Stimulated activated CD4-positive, alpha-beta T cell treated with anti-CD3 and anti-CD28 coated beads, Interleukin-12 subunit alpha, Interleukin-12 subunit beta, amount 100 ng/mL, for 24 hours (primary cell): Measurements from ENCODE around the gene RNASE12.
"Not testable (repeated sequence)": the region's sequence is repeated elsewhere in the genome, so short reads cannot be mapped to it uniquely, and the experiment has no call there.

Experiments
- DNase-seq, 2 experiments: peaks; one replicate each; pipeline ENCODE4 v3.0.0-alpha.2; 2020; ENCODE audit warnings: low read depth in 2 of 2

Gene RNASE12, protein sequence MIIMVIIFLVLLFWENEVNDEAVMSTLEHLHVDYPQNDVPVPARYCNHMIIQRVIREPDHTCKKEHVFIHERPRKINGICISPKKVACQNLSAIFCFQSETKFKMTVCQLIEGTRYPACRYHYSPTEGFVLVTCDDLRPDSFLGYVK

DNA sequence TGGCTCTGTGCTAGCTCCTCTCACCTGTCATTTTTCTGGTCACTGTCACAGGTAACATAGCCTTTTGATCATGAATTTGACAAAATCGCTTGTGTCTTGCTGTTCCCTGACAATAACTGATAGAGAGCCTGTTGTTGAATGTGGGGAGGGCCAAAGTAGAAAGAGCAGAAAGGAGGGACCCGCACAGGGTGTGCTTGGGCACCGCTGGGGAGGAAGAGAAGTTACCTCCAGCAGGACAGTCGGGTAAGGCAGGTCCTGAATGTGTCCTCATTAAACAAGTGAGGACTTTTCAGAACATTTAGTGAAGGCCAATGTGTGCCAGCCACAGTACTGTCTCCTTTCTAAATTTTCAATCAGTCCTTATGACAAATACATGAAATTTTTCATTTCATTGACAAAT, at the start of gene RNASE12:
RNASE12 (minus strand) TSS at position 142 of the 400 bp plus-strand sequence. CDS start 653 bp downstream, outside the sequence.
- no peak for DNase-seq

DNA sequence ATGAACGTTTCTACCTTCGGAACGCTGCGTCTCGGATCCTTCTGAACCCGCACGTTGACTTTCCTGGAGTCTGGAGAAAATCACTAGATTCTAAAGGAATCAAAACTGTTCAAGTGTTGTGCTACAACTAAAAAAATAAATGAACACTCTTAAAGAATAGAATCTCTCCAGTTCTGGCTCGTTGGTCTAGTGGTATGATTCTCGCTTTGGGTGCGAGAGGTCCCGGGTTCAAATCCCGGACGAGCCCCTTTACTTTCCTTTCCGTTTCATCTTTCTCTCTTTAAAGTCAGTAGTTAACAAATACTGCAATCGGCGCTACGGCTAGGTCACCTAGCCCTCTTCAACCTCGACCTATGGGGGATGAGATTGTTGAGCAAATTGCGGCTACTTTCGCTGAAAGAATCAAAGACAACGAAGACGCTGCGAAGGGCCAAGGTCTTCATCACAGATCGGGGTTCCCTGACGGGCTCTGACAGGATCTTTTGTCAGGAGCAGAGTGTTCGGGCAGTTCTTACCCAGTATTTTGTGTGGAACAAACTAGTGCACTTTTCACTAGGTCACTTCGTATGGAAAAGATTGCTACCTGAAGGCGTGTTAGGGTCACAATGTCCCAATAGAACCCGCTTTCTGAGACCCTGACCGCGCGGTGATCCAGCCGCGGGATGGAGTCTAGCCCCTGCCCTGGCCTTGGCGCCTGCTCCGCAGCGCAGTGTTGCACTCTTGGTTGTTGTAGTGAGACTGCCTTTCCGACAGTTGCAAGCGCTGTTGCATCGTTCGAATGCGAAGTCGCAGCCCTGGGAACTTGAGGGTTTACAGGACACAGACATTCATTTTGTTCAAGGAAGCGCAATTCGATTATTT, 41.9 kb upstream of the RNASE12 start:
- DNase-seq, result peak; percentile 51 to 71

DNA sequence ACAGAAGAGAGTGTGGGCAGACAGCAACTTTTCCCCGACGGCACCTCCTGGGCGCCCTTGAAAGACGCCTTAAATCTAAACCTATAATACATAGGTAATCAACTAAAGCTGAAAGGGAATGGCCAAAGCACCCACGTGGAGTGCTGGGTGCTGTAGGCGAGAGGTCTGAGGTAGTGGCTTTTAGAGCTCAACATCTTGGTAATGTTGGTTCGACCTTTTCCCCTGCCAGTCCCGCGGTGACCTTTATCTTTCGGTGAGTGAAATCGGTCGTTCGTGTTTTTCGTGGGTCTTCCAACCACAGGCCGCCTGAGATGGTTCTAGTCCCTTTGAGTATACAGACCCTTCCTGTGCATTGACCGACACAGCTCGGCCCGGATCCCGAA, 41.3 kb upstream of the RNASE12 start:
- DNase-seq, result no peak

DNA sequence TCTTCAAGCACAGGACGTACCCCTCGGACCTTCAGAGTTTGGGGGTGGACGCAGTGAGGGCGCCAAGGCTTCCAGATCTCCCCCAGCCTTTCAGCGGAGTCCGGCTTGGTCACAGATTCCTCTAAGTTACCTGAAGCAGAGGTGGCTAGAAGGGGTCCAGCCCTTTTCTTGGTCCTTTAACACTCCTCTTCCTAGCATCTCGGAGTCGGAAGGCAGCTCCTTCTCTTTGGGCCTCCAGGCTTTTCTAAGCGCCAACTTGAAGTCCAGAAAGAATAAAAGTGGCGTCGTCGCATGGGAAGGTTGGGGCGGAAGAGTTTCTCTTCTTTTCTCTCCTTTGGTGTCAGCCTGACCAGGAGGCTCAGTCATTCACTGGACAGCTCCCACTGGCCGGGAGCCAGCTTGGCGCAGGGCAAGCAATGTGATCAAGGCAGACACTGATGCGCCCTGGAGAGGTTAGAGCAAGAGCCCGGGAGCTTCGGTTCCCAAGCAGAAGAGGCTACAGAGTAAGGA, 40.8 kb upstream of the RNASE12 start:
- DNase-seq, result no peak

DNA sequence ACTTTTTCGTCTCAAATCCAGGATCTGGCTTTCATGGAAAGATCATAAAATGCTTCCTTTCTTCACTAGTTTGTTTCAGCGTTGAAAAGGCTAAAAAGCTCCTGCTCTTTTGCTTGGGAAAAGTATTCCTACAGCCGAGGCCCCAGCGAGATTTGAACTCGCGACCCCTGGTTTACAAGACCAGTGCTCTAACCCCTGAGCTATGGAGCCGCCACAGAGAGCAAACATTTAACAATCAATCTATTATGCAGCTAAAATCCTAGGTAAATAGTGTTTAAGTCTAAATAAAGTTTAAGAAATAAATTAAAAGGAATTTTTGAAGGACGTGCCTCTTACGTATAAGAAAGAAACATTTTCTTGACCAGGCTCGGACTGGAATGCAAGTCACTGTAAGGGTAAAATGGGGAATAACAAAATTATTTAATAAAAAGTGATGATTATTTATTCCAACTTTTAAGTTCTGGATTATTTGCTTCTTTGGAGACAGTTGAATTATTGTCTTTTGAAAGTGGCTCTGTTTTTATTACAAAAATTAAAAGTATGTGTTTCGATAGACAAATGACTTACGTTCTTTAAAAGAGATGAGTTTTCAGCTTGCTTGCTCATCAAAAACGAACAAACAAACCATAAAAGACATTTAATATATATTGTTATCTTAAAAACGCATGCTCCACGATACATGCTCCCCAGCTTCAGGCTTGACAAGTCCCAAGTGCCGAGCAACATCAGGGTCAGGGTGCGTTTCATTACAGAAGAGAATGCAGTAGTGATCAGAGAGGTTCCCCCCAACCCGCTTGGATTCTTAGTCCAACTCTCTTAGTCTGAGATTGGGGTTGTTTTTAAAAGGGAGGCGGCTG, 40.1 kb upstream of the RNASE12 start:
- DNase-seq, result peak in 1 of 2 experiments; percentile 58

DNA sequence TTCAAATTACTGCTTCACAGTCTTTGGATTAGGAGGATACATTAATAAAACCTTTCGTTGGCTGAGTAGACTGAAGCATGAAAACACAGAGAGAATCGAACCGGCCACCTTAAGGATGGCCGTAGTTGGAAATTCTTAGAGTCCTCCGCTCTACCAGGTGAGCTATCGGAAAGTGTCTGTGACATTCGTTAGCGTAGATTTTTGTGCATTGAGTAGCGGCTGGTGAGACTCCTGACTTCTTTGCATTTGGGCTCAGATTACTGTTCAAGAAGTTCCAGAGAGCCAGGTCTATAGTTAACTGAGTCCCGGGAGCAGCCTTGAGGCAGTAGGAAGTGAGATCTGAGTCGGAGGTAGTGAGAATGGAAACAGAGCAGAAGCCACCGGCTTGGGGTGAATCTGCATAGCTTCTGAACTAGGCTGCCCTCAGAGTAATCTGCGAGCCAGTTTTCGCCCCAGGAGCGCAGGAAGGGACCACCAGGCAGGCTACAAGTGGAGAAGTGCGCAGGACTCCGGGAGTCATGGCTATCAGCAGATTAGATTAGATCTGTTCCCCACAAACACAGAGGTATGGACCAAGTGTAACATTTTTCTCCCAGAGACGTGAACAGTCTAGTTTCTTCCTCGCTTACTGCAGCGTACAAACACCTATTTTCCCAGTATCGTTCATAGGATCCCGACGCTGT, 39.3 kb upstream of the RNASE12 start:
- DNase-seq, result peak in 1 of 2 experiments; percentile 47

DNA sequence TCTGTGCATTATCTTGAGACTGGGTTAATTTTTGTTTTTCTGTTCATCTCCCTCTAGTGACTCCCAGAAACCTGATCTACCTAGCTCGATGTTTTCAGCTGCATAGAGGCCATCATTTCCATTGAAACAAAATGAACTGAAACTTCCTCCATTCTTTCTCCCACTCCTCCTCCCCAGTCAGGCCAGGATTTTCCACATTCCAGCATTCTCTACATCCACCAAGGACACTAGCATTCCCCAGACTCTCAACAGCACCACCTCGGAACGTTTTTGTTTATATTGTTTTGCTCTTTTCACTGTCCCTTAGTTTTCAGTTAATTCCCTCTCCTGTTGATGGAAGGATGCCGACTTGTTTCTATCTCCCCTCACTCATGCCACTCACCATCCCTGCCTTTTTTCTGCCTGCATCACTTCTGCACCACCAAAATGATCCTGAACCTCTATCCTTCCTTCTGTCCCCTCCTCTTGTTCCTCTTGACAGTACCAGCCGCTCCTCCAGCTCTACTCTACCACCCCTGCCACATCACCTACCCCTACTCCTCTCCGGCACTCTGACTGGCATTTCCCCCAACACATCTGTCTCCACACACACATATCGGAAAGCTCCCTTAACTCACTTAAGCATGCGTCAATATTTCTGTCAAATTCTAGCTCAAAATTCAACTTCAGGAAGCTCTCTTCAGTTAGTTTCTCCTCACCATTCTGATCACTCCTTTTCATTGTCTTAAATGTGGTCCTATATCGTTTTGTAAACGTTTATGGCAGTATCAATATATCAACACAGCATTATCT, 37.1 kb upstream of the RNASE12 start:
- no peak for DNase-seq

DNA sequence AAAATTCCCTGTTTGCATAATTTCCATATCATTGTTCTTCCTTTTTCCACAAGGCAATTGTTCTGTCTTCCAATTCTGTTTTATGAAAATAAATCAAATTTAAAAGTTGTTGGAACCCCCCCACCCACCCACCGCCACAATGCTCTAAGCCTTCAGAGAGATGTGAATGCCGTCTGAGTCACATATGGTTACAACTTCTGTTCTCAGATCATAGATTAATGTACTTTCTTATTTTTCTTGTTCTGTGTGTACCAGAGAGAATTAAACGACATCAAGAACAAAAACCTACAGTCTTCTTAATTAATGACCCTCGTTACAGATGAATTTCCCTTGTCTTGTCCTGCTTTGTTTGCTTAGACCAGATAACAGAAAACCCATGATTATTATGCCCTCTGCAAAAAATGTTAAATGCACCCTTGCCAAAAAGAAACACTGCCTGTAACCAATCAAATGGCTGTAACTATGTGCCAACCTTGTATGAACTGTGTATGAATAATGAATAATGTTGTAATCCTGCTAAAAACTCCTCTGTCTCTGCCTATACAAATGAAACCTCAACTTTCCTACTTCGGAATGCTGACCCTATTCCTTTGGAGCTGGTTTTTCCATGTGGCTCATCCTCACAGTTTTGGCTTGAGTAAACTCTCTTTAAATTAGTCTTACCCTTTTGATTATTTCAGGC, 36.3 kb upstream of the RNASE12 start:
- DNase-seq, result no peak

DNA sequence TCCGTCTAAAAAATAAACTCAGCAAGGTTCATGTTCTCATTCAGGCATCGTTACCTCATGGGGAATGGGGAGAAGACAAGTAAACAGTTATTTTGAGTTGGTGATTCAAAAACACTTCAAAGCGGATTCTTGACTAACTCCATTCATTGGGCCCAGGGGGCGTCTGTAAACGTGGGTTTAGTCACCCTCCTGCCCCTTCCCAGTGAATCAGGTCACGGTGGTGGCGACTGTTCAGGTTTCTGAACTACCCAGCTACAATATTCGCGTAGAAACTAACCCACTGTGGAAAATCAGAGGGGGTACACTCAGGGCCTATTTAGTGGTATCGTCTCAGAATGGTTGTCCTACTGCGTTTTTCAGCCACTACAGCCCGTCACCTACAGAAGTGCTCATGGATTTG, 35.1 kb upstream of the RNASE12 start:
- no peak for DNase-seq

DNA sequence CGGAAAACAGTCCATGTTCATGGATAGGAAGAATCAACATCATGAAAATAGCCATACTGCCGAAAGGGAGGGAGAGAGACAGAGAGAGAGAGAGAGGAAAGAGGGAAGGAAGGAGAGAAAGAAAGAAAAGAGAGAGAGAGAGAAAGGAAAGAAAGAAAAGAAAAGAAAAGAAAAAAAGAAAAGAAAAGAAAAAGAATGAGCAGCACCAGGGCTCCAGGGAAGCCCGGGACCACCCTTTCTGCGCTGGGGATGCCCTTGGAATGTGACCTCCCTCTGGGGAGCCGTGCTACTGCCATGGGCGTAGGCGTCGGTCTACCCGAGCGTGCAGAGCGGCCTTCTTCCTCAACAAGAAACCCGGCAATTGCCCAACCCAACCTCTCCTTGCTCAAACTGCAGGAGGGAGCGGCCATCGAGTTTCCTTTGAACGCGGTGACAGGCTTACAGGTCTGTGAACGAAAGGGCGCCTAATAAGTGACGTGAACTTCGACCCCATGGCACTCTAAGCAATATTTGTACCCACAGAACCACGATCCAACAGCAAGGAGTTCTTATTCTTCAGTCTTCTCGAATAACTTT, 33.4 kb upstream of the RNASE12 start:
- no peak for DNase-seq

DNA sequence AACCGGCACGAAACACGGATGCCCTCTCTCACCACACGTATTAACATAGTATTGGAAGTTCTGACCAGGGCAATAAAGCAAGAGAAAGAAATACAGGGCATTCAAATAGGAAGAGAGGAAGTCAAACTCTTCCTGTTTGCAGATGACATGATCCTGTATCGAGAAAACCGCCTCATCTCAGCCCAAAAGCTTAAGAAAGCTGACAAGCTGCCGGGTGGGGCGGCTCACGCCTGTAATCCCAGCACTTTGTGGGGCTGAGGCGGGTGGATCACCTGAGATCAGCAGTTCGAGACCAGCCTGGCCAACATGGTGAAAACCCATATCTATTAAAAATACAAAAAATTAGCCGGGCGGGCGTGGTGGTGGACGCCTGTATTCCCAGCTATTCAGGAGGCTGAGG, 32.6 kb upstream of the RNASE12 start:
- DNase-seq, result no peak

DNA sequence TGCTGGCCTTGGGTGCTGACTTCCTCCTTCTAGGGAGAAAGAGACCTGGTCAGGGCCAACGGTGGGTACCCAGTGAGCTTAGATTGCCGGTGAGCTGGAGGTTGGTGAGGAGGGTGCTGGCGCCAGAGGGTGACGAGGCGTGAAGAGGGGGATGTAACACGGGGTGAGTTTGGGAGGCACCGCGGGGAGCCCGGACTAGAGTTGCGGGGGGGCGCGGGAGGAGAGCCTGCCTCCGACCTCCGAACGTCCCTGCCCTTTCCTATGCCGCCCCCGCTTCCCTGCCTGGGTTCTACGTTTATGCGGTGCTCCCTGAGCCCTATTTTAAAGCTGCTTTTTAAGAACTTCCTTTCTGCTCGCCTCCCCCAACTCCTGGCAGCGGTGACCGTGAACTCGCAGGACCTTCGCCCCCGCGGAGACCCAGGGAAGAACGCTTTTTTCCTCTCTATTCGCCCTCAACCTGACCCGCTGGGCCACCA, 31.7 kb upstream of the RNASE12 start:
- no peak for DNase-seq

DNA sequence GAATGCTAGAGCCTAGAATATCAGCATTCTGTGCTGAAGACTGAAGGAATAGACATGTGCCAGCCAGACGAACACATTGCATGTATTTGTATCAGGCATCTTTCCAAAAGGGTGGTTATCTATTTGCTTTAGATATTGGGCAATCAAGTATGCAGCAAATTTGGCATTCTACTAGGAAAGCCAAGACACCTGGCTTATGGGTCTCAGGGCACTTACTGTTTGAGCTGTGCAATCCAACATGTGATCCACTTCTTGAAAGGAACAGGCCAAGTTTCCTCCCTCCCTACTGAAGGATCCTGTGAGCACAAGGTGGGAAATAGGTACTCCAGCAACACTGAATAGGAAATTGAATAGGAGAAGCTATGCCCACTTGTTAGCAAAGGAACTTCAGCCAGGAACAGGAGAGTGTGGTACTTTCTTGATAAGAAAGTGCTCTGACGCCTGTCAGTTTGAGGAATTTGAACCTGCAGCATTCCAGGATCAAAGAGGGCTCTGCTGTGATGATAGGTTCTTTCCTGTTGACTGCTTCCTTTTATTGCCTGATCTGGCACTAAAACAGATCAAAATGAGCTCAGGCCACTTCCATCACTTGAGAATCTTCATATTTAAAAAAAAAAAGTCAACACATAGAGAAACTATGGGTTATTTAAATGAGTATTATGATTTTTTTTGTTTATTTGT, 29.8 kb upstream of the RNASE12 start:
- DNase-seq, result no peak

DNA sequence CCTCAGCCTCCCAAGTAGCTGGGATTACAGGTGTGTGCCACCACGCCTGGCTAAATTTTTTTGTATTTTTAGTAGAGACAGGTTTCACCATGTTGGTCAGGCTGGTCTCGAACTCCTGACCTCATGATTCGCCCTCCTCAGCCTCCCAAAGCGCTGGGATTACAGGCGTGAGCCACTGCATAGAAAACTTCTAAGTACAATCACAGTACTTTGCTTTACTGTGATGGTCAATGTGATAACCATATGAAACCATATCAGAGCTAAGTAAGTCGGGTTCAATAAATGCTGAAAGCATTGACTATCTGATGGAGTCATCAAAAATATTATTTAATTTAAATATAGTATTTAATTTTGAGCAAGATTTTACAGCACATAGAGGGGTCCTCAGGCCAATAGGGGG, 28.5 kb upstream of the RNASE12 start:
- DNase-seq, result not testable (repeated sequence)

DNA sequence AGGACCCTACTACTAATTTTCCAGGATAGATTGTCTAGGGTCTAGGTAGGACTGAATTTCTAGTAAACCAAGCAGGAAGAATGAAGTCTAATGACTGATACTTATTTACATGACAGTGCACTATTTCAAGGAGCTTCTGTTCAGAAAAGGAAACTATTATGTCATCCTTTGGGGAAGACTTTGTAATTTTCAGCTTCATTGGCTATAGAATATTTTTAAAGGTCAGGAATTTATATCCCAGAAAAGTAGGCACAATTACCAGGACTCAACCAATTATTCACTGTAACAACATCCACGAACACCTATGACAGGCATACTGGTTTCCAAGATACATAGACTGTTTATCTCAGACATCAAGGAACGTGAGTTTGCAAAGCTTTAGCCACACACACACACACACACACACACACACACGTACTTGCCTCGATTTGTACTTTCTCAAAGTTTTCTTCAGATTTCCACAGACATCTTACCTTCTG, 27.1 kb upstream of the RNASE12 start:
- DNase-seq, result no peak

DNA sequence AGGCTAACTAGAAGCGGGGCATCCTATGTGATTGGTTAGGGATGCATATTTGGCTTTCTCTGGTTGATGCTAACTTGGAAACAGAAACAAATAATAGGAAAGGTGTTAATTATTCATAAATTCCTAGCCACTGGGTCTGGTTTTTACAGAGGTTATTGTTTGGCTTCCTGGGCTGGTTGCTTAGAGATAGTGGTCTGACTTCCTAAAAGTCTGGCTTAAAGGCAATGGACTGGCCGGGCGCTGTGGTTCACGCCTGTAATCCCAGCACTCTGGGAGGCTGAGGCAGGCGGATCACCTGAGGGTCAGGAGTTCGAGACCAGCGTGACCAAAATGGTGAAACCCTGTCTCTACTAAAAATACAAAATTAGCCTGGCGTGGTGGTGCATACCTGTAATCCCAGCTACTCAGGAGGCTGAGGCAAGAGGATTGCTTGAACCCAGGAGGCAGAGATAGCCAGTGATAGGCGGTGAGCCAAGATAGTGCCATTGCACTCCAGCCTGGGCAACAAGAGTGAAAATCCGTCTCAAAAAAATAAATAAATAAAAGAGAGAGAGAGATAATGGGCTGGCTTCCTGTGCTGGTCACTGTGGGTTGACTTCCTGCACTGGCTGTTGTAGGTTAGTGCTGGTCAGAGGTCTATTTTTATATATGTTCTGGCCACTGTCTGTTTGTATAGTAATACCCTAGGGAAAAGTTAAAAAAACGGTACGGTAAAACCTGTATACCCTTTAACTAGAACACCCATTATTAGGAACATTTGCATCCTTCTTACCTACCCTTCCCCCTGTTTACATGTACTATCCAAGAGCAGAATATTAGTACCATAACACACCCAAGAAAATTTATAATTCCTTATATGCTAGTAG, 26.2 kb upstream of the RNASE12 start:
- no peak for DNase-seq

DNA sequence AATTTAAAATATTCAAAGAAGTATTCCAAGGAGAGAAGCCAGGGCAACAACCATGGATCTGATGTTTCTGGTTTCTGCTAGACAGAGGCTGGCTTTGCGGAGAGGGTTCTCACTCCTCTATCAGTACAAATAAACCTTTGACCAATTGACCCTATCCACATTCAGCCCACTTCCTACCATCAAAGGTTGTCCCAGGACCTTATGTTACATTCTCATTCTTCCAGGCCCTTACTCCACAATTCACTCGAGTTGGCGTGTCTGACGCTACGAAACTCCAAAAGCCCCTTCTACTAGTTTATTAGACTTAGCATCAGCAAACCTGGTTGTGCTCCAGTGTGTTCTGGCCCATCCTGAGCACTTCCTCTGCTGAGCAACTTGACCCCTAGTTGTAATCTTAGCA, 24.8 kb upstream of the RNASE12 start:
- DNase-seq, result no peak
